DMS53 treated with DMSO at 0.1 percent for 48 hours (cell line): ENCODE results near the gene BBS1.

Experiments used
- DNase-seq: peaks from one replicate; lab custom pipeline; 2025; ENCODE audit not compliant: unreplicated experiment; lab: John Stamatoyannopoulos, UW

Gene BBS1

DNA sequence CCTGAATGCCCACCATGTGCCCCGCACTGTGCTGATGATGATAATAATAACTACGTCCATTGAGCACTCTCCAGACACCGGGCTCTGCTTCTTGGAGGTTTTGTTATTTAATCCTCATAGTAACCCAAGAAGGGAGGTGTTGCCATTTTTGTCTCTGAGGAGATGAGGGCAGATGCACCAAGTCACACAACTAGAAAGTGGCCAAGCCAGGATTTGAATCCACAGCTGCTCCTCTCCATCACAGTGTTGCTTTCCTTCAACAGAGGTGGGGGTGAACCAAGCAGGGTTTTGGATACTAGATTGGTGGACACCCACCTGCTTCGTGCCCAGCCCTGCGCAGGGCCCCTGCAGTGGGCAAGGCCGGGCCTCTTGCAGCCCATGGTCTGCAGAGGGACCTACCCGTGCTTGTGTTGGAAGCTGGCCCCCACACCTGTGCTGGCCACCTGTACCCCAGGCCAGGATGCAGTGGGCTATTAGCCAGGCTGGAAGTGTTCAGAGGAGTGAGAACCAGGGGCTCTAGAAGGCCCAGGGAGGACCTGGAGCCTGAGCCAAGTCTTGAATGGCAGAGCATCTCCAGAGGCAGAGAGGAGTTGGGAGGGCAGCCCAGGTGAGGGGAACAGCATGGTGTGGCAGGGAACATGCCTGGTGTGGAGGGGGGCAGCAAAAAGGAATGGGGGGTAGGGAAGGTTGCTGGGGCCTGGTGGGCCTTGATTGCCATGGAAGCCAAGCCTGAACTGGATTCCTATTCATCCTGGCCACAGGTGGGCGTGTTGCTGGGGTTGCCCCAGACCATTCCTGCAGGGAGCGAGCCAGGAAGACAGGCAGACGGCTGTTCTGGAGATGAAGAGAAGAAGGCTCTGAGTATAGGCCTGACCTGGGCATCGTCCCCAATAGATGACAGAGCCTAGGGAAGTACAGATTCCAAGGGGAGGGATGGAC is 32.9 kb upstream of the BBS1 start:
- DNase-seq: no peak

DNA sequence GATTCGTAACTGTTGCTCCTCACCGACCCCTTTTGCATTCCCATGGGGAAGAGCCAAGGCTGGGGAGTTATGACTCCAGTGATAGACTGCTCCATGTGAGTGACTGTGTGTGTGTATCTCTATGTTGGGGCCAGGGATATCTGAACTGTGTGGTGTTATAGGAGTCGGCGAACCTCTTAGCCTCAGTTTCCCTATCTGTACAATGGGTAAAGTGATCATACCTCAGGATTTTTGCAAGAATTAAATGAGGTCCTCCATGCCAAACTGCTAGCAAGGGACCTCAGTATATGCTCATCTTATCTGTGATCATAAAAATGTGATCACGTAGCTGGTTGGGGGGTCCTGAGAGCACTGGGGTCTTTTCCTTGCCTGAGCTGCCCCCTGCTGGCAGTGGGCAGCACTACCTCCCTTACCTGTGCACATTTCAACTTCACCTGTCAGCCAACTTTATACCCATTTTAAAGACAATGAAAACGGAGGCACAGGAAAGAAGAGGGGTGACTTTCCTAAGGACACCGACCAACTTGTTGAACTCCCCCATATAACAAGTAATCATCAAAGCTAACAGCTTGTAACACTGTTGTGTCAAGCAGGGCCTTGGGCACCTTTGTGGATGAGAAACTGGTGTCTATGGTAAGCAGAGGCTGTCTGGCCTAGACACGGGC is 31.6 kb upstream of the BBS1 start:
- no peak for DNase-seq

DNA sequence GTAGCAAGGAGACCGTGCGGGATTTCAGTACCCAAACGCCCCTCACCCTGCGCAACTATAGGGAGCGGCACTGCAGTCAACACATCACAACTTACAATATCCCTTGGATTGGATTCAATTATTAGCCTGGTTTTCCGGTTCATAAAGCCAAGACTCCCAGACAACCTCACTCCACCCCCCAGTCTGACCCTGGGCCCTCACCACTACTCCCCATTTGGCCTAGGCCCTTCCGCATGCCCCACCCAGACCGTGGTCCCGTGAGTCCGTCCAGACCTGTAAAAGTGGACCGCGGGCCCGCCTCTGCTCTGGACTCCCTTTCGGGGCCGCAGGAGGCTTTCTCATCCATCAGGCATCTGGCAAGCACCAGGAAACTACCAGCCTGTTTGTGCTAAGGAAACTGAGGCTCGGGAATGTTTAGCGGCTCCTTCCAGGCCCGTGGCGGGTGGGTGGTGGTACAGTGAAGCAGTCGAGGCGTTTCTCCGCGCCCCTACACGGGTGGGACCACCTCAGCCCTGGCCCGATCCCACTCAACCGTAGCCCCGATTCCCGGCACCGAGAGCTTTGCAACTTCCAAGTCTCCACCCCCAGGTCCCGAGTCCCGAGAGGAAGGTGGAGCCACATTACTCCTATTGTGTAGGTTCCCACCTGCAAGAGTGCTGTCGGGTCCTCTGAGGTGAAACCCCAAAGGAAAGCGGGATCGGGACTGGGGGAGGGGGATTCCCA is 30.9 kb upstream of the BBS1 start:
- peak; percentile 44 for DNase-seq

DNA sequence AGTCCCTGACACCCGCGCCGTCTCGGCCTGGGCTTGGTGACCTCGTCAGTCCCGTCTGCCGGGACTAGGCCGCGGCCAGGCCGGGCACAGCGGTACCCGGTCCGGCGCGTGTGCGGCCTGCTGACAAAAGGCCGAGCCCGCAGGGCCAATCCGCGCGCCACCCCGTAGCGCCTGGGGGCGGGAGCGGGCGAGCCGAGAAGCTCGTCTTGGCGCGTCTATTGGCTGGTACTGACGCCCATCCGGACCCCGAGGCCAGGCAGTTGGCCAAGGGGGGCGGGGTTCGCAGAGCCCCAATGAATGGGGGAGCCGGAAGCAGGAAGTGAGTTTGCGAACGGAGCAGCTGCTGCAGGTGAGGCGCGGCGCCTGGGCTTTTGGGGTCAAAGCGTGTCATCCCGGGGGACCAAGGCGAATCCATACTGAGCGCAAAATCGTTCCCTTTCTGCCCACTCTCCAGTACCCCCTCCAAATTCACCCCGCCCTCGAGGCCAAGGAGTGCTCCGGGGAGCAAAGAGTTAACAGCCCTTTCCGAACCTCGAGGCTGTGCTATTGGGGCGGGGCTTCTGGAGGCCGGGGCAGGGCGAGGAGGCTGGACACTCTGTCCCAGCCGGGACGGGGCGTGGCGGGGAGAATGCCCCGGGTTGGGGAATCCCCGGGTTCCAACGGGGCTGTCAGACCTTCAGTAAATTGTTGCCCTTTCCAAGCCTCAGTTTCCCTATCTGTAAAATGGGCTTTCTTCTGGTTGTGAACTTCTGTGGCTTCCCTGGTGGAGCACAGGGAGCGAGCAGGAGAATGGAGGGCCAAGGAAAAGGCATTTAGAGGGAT is 30.1 kb upstream of the BBS1 start, which contains the start of gene DPP3:
Gene DPP3 (plus strand): TSS at position 318 of the 822 bp plus-strand sequence. CDS start 1,767 bp downstream, outside the sequence.
- peak; percentile 99 for DNase-seq

DNA sequence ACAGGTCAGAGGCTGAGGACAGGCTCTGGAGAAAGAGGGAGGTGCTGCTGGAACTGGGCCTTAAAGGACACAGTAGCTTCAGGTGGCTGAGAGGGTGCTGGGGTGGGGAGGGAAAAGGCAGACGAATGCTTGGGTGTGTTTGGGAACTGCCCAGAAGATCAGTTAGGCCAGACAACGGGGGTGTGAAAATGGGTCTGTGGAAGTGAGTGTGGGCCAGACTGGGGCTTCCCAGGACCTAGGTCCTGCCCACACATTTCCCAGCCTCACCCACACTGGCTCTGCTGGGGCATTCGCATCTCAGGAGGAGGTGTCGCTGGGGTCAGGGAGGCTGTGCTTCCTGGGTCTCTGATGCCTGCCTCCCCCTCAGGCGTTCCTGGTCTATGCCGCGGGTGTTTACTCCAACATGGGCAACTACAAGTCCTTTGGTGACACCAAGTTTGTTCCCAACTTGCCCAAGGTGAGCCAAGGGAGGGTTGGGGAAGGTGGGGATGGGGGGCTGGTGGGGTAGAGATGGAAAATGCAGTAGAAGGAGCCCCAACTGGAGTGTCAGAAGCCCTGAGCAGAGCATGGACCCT is 25.5 kb upstream of the BBS1 start:
- DNase-seq: no peak

DNA sequence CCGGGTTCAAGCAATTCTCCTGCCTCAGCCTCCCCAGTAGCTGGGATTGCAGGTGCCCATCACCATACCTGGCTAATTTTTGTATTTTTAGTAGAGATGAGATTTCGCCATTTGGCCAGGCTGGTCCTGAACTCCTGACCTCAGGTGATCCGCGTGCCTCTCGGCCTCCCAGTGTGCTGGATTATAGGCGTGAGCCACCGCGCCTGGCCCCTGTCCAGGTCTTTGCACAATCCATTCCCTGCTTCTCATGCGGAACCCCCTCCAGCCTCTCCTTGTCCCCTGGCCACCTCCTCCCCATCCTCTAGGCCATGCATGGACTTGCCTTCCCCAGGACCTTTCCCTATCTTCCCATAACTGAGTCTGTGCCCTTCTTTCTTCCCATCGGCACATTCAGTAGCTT is 21.5 kb upstream of the BBS1 start:
- no peak for DNase-seq

DNA sequence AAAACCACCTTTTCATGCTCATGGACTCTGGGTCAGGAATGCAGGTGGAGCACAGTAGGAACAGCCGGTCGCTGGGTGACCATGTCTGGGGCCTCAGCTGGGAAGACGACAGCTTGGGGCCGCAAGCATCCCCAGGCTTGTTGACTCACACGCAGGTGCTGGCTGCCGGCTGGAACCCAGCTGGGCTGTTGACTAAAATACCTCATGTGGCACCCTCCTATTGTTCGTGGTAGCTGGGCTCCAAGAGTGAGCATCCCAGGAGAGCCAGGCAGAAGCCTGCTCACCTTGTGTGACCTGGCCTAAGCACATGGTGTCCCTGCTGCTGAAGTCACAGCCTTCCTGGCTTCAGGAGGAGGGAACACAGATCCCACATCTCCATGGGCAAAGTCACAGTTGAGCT is 20.8 kb upstream of the BBS1 start:
- DNase-seq: peak; percentile 98

DNA sequence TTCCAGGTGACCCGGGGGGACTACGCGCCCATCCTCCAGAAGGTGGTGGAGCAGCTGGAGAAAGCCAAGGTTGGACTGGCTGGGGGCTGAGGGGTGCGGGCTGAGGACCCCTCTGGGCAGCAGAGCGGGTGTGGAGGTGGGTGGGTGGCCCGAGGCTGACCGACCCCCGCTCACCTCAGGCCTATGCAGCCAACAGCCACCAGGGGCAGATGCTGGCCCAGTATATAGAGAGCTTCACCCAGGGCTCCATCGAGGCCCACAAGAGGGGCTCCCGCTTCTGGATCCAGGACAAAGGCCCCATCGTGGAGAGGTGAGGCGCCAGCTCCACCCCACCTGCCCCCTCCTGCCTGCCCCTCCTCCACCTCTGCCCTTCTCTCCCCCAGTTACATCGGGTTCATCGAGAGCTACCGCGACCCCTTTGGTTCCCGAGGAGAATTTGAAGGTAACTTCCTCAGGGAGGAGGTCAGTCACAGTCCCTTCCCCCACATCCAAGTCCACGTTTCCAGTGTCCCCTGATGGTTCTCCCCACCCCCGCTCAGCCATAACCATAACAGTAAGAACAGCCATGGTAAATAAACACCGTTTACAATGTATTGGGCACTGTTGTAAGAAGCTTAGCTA is 19.0 kb upstream of the BBS1 start:
- no peak for DNase-seq

DNA sequence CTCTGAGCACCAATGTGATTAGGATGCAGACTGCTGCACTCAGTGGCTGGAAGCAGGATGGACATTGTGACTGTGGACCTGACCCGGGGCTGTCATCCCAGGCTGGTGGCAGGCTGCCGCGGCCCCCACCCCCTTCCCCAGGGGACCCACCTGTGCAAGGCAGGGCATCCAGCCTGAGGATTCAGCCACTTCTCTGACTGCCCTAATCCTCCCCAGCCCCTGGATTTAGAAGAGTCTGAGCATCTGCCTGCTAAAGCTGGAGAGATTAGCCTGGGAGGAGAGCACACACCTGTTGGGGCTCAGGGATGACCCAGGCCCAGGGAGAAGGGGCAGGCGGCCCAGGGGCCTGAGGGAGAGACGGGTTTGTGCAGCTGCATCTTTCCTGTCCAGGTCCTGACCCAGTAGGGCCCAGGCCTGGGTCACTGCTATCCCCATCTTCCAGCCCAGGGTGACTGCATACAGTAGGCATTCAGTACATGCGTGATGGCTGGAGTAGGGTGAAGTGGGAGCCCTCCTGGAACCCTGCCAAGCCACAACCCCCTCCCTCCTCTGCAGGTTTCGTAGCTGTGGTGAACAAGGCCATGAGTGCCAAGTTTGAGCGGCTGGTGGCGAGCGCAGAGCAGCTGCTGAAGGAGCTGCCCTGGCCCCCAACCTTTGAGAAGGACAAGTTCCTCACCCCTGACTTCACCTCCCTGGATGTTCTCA is 18.1 kb upstream of the BBS1 start:
- no peak for DNase-seq

DNA sequence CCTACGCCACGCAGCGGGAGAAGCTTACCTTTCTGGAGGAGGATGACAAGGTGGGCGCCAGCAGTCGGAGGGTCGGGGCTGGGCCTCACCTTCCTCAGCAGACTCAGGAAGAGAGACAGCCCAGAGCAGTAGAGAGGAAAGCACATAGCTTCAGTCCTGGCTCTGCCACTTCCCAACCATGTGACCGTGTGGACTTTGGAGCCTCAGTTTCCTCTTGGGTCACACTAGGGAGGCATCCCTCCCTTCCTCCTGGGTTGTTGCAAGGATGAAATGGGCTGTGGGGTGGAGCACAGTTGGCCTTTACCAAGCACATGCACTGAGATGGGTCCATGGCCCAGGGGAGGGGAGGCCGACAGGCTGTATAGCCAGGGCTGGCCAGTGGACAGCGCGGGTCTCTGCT is 17.3 kb upstream of the BBS1 start:
- no peak for DNase-seq

DNA sequence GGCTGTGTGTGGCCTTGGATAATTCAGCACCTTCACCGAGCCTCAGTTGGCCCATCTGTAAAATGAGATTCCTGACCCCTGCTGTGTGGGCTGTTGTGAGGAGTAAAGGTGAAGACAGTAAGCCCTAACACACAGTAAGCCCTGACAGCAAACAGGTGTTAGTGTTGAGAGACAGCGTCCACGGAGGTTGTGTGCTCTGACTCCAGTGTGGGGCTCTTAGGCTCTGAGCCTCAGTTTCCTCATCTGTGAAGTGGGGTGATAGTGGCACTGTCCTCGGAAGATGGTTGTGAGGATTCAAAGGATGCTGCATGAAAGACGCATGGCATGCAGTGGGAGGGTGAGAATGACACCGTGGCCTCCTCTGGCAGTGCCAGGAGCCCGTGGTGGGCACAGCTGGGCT is 16.0 kb upstream of the BBS1 start:
- DNase-seq: no peak

DNA sequence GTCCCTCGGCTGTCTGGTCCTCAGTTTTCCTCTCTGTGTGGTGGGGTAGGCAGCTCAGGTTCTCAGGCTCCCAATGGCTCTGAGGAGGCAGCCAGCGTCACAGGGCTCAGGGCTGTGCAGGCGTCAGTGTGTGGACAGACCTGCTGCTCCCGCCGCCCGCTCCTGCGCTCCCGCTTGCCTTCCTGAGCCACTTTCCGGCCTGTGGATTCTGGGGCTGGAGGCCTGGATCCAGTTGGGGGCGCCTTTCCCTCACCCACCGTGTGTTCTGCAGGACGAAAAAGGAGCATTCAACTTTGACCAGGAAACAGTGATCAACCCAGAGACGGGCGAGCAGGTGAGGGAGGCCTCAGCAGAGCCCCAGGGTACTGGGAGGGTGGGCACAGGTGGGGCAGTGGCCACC is 15.5 kb upstream of the BBS1 start:
- DNase-seq: no peak

DNA sequence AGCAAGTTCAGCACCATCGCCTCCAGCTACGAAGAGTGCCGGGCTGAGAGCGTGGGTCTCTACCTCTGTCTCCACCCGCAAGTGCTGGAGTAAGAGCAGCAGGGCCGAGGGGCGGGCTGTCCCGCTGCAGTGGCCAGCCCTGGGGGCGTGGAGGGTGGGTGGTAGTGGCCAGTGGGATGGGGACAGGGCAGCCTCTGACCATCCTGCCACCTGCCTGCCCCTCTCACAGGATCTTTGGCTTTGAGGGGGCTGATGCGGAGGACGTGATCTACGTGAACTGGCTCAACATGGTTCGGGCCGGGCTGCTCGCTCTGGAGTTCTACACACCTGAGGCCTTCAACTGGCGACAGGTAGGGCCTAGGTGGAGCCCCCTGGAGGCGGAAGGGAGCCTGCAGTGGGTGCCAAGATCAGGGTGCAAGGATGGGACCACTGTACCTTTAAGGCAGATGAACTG is 15.0 kb upstream of the BBS1 start:
- no peak for DNase-seq

DNA sequence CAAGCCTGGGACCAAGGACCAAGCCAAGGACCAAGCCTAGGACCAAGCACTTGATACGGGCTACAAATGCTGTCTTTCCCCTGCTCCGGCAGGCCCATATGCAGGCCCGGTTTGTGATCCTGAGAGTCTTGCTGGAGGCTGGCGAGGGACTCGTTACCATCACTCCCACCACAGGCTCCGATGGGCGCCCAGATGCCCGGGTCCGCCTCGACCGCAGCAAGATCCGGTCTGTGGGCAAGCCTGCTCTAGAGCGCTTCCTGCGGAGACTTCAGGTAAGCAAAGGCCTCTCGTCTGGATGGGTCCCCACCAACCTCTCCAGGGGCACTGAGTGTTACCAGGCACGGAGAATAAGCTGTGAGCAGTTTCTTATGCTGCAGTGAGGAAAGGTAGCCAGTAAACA is 13.2 kb upstream of the BBS1 start:
- no peak for DNase-seq

DNA sequence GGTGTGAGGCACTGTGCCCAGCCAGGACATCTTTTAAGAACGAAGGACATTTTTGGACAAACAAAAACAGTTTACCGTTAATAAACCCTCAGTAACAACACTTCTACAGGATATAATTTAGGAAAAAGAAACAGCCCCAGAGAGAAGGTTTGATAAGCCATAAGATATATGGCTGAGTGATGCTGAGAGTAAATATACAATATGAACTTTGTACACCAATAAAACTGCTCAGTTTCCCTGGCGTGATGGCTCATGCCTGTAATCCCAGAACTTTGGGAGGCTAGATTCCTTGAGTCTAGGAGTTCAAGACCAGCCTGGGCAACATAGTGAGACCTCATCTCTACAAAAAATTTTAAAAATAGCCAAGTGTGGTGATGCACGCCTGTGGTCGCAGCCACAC is 11.9 kb upstream of the BBS1 start:
- no peak for DNase-seq

DNA sequence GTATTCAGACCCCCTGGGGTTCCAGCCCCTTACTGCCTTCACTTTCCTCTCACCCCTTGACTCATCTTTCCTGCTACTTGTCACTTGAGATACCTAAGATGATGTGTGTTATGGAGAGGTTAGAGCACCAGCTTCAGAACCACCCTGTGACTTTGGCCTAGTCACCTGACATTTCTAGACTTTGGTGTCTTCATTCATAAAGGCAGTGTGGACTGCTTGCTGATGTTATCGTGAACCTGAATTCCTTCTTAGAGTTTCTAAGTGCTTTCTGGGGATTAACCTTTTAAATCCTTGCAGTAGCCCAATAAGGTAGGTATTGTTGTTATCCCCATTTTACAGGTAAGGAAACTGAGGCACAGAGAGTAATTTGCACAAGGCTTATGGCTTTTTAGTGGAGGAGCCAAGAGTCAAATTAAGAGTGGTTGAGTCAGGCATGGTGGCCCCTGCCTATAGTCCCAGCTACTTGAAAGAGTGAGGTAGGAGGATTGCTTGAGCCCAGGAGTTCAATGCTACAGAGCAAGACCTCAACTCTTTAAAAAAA is 5.1 kb upstream of the BBS1 start:
- DNase-seq: no peak

DNA sequence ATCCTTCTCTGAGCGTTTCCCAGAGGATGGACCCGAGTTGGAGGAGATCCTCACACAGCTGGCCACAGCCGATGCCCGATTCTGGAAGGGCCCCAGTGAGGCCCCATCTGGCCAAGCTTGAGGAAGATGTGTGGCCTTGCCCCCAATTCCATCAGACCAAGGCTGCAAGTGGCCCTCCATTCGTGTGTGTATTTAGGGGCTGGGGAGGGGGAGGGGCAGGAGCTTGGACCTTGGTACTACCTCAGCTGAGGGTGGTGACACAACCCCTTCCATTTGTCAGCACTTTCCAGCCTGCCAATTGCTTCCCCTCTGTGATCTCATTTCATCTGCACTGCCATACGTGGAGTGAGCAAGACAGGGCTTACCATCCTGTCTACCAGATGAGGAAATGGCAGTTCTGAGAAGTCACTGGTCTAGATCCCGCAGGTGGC is 1.3 kb upstream of the BBS1 start:
- no peak for DNase-seq

DNA sequence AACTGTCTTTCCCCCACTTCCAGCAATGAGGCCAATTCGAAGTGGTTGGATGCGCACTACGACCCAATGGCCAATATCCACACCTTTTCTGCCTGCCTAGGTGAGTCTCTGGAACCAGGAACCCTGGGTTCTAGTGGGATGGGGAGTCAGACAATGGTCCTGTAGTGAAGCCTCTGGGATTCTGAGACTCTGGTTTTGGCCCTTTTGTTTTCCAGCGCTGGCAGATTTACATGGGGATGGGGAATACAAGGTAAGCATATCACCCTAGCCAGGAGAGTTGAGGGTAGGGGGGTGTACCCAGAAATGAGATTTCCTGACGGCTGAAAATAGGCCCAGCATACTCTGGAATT is 530 bp downstream of the BBS1 start:
- no peak for DNase-seq

DNA sequence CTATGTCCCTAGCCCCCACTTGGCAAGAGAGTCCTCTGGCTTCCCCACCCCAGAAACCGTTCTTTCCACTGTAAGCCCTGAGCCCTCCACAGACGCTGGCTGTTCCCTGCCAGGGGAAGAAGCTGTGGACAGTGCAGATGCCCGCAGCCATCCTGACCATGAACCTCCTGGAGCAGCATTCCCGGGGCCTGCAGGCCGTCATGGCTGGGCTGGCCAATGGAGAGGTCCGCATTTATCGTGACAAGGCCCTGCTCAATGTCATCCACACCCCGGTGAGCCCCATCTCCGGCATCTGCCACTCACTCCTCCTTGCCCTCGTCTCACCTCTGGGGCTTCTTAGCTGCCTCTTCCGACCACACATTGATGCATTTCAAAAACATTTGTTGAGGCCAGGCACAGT is 13.2 kb downstream of the BBS1 start:
- DNase-seq: no peak
